HCT116 (cell line): ENCODE data around the gene CLEC17A. TPM values are rescaled to one million over a fixed set of nuclear protein-coding genes. Genes with fewer than 3 reads are reported as not detected.

Experiments
- ATAC-seq: fragments of 200-7000 bp; cut with Tn5 transposase; 2 replicates; pipeline ENCODE4 v1.9.1; 2020; ENCODE audit warnings: mild to moderate bottlenecking, moderate library complexity
- BruUV-seq: library from RNA; stranded (reverse); fragments of 400-500 nt; replicated peaks from 2 replicates; lab custom pipeline; 2021; lab: Mats Ljungman, UMichigan
- CTCF ChIA-PET: fragments of 300-600 bp; sonication (Branson Sonifier 250); formaldehyde crosslinking; loops from one replicate; lab custom pipeline; 2021; ENCODE audit warnings: antibody characterized with exemption; lab: Charles Lee
- POLR2A ChIA-PET: fragments of 300-600, 350-600 bp; sonication (Branson Sonifier 250); formaldehyde crosslinking; loops from one replicate; lab custom pipeline; 2021; ENCODE audit warnings: antibody characterized with exemption; lab: Charles Lee
- RAD21 ChIA-PET, 2 experiments: fragments of 300-600 bp; sonication (Branson Sonifier 250); formaldehyde crosslinking; loops; one replicate each; lab custom pipeline; 2023; ENCODE audit warnings: low total read pairs in 2 of 2; ENCODE audit not compliant: uncharacterized antibody in 2 of 2, unreplicated experiment in 2 of 2, low non-redundant PET in 1 of 2; lab: Charles Lee
- DNase-seq: peaks from one replicate; pipeline ENCODE4 v3.0.0-alpha.2; 2010; ENCODE audit warnings: low read depth, low spot score
- H2AFZ ChIP-seq: fragments of 200-600 bp; shearing (Covaris generic), sonication (generic); 2 replicates; pipeline ENCODE4 v1.6.1; 2017; ENCODE audit warnings: low read depth, mixed run types, mixed read lengths, antibody characterized with exemption, low read length; ENCODE audit not compliant: poor library complexity, severe bottlenecking
- H3K27ac ChIP-seq: 2 replicates; pipeline ENCODE4 v1.5.1; 2012; ENCODE audit warnings: low read depth, low read length
- H3K27me3 ChIP-seq: fragments of 200-600 bp; sonication (generic); 2 replicates; pipeline ENCODE4 v1.6.1; 2016; ENCODE audit warnings: mixed run types, low read length, mixed read lengths; ENCODE audit not compliant: insufficient read depth
- H3K36me3 ChIP-seq, 2 experiments: fragments of 200-500 bp in 1 of 2; fragments of 200-600 bp in 1 of 2; sonication (Bioruptor generic) in 1 of 2; sonication (generic) in 1 of 2; 2 replicates each; pipeline versions ENCODE4 v1.5.1 to v1.6.1; 2014 to 2016; ENCODE audit warnings: low read length in 2 of 2, inconsistent platforms in 1 of 2, mixed read lengths in 1 of 2, mixed run types in 1 of 2; ENCODE audit not compliant: insufficient read depth in 2 of 2, control insufficient read depth in 1 of 2
- H3K4me1 ChIP-seq, 2 experiments: fragments of 200-600 bp in 1 of 2; sonication (generic) in 1 of 2; 2 replicates each; pipeline versions ENCODE4 v1.5.1 to v1.6.1; 2012 to 2017; ENCODE audit warnings: low read length in 2 of 2, inconsistent platforms in 1 of 2, mild to moderate bottlenecking in 1 of 2, mixed read lengths in 1 of 2, mixed run types in 1 of 2, moderate library complexity in 1 of 2; ENCODE audit not compliant: insufficient read depth in 2 of 2, control insufficient read depth in 1 of 2
- H3K4me2 ChIP-seq: fragments of 200-600 bp; sonication (generic); 2 replicates; pipeline ENCODE4 v1.6.1; 2017; ENCODE audit warnings: mixed run types, low read length, mixed read lengths
- H3K4me3 ChIP-seq, 2 experiments: fragments of 200-600 bp in 1 of 2; sonication (generic) in 1 of 2; replicated peaks in 1 of 2; 2 replicates each; pipeline ENCODE4 v1.5.1; 2011 to 2016; ENCODE audit warnings: low read length in 2 of 2, control low read depth in 1 of 2, low read depth in 1 of 2, mild to moderate bottlenecking in 1 of 2, mixed read lengths in 1 of 2, mixed run types in 1 of 2
- H3K79me2 ChIP-seq: fragments of 200-600 bp; sonication (generic); 2 replicates; pipeline ENCODE4 v1.6.1; 2017; ENCODE audit warnings: mild to moderate bottlenecking, mixed run types, low read length, moderate library complexity, mixed read lengths; ENCODE audit not compliant: insufficient read depth
- H3K9ac ChIP-seq: fragments of 200-600 bp; sonication (generic); 2 replicates; pipeline ENCODE4 v1.6.1; 2016; ENCODE audit warnings: low read length, mixed read lengths
- H3K9me2 ChIP-seq: fragments of 200-600 bp; sonication (generic), shearing (Covaris generic); 2 replicates; pipeline ENCODE4 v1.6.1; 2017; ENCODE audit warnings: mixed run types, mild to moderate bottlenecking, moderate library complexity; ENCODE audit not compliant: insufficient read depth
- H3K9me3 ChIP-seq, 2 experiments: fragments of 200-500 bp in 1 of 2; fragments of 200-600 bp in 1 of 2; sonication (Bioruptor generic) in 1 of 2; sonication (generic) in 1 of 2; 2 replicates each; pipeline ENCODE4 v1.6.1; 2014 to 2017; ENCODE audit warnings: low read length in 2 of 2, mixed read lengths in 2 of 2, inconsistent platforms in 1 of 2, low read depth in 1 of 2, mild to moderate bottlenecking in 1 of 2, mixed run types in 1 of 2, moderate library complexity in 1 of 2; ENCODE audit not compliant: control insufficient read depth in 1 of 2, insufficient read depth in 1 of 2
- H4K20me1 ChIP-seq: fragments of 200-600 bp; sonication (generic), shearing (Covaris generic); 2 replicates; pipeline ENCODE4 v1.6.1; 2017; ENCODE audit warnings: mixed run types, mild to moderate bottlenecking, moderate library complexity; ENCODE audit not compliant: insufficient read depth
- ATF3 ChIP-seq: IDR thresholded peaks from 2 replicates; pipeline ENCODE4 v1.6.1; 2012
- CBX3 ChIP-seq: IDR thresholded peaks from 2 replicates; pipeline ENCODE4 v1.6.1; 2012; ENCODE audit warnings: low read depth
- CEBPB ChIP-seq: IDR thresholded peaks from 2 replicates; pipeline ENCODE4 v1.6.1; 2012; ENCODE audit warnings: low read depth
- CTCF ChIP-seq, 3 experiments: fragments of 200-600 bp in 1 of 3; sonication (generic) in 1 of 3; IDR thresholded peaks in 2 of 3; conservative IDR thresholded peaks in 1 of 3; 2 replicates each; pipeline ENCODE4 v1.5.1; 2012 to 2017; ENCODE audit warnings: low read depth in 2 of 3, low read length in 2 of 3, antibody characterized with exemption in 1 of 3, borderline replicate concordance in 1 of 3, control low read depth in 1 of 3, mild to moderate bottlenecking in 1 of 3, mixed read lengths in 1 of 3, mixed run types in 1 of 3, moderate library complexity in 1 of 3; ENCODE audit not compliant: insufficient read depth in 1 of 3
- EGR1 ChIP-seq: IDR thresholded peaks from 2 replicates; pipeline ENCODE4 v1.6.1; 2012; ENCODE audit warnings: low read depth
- EZH2 ChIP-seq: fragments of 200-600 bp; sonication (generic); IDR thresholded peaks from 2 replicates; pipeline ENCODE4 v1.6.1; 2017; ENCODE audit warnings: antibody characterized with exemption, mixed run types
- EZH2phosphoT487 ChIP-seq: fragments of 200-600 bp; IDR thresholded peaks from 2 replicates; pipeline ENCODE4 v1.6.1; 2018; ENCODE audit warnings: antibody characterized with exemption, borderline replicate concordance
- FOSL1 ChIP-seq: IDR thresholded peaks from 2 replicates; pipeline ENCODE4 v1.6.1; 2012; ENCODE audit warnings: low read depth
- JUND ChIP-seq: IDR thresholded peaks from 2 replicates; pipeline ENCODE4 v1.6.1; 2012
- MAX ChIP-seq: IDR thresholded peaks from 2 replicates; pipeline ENCODE4 v1.6.1; 2012
- POLR2A ChIP-seq: IDR thresholded peaks from 2 replicates; pipeline ENCODE4 v1.7.0; 2011; ENCODE audit warnings: borderline replicate concordance; ENCODE audit not compliant: insufficient read depth, insufficient read length; ENCODE audit errors: extremely low read depth
- POLR2AphosphoS5 ChIP-seq: IDR thresholded peaks from 2 replicates; pipeline ENCODE4 v1.6.1; 2011; ENCODE audit warnings: mild to moderate bottlenecking, low read depth, low read length, moderate library complexity
- RAD21 ChIP-seq: IDR thresholded peaks from 2 replicates; pipeline ENCODE4 v1.6.1; 2012; ENCODE audit warnings: low read depth, mild to moderate bottlenecking
- REST ChIP-seq: IDR thresholded peaks from 2 replicates; pipeline ENCODE4 v1.6.1; 2012; ENCODE audit warnings: low read depth
- SP1 ChIP-seq: IDR thresholded peaks from 2 replicates; pipeline ENCODE4 v1.6.1; 2012; ENCODE audit warnings: low read depth
- SRF ChIP-seq: IDR thresholded peaks from 2 replicates; pipeline ENCODE4 v1.6.1; 2012; ENCODE audit warnings: low read depth
- TCF7L2 ChIP-seq: IDR thresholded peaks from 2 replicates; pipeline ENCODE4 v1.7.0; 2011; ENCODE audit warnings: borderline replicate concordance, inconsistent platforms; ENCODE audit not compliant: insufficient read depth, insufficient read length; ENCODE audit errors: extremely low read depth
- YY1 ChIP-seq: IDR thresholded peaks from 2 replicates; pipeline ENCODE4 v1.6.1; 2011; ENCODE audit warnings: low read length, low read depth, moderate library complexity, mild to moderate bottlenecking; ENCODE audit not compliant: insufficient replicate concordance; ENCODE audit errors: extremely low read depth
- ZFX ChIP-seq: fragments of 450-650 bp; IDR thresholded peaks from 2 replicates; pipeline ENCODE4 v1.6.1; 2017
- ZNF274 ChIP-seq: fragments of 200-500 bp; sonication (Bioruptor generic); IDR thresholded peaks from 2 replicates; pipeline ENCODE4 v1.6.1; 2014; ENCODE audit warnings: mild to moderate bottlenecking, low read depth, low read length, inconsistent platforms
- intact Hi-C: fragments of 100-400 bp; cut with micrococcal nuclease; formaldehyde crosslinking; loops from 2 replicates; pipeline ENCODE4 v1.10.0; 2022
- total RNA-seq: library from RNA; stranded (reverse); gene quantifications from one replicate; pipeline ENCODE4 v1.2.1, GENCODE V29; 2021; ENCODE audit not compliant: unreplicated experiment

The CLEC17A gene
- total RNA-seq, 1 experiment from 2014 or later = not detected

- BruUV-seq = no TSS peak
- CTCF ChIA-PET = no interaction called here
- Histone ChIP-seq H4K20me1 (no peaks in the 10 kb centered on the region), H3K9me3 (no peaks in the 10 kb centered on the region), H3K79me2 (peaks cover 57% of the 10 kb centered on the region), H3K4me1 (peaks cover 7 to 19% of the 10 kb centered on the region in 2 experiments; a peak in 3 of 4 replicates), H3K27ac (peak overlapping the region; percentile 37; the same call in 1 of the 2 replicates)
- DNase-seq (no peak), ATAC-seq (no peak)
- TF ChIP-seq YY1 (no peak), MAX (no peak), POLR2AphosphoS5 (no peak), EZH2 (no peak), POLR2A (no peak), EZH2phosphoT487 (no peak), FOSL1 (no peak), SP1 (no peak), EGR1 (no peak), SRF (no peak), CTCF (IDR thresholded peaks at IDR 0.05 in 2 of 3, conservative IDR thresholded peaks at IDR 0.05 in 1 of 3; ENCODE audit: borderline replicate concordance in 1 of 3, insufficient read depth in 1 of 3, low read depth in 2 of 3, low read length in 2 of 3) (no peak), CEBPB (no peak), JUND (no peak), REST (no peak), ATF3 (no peak), RAD21 (no peak), ZNF274 (no peak), TCF7L2 (no peak), CBX3 (no peak), ZFX (no peak)
- TF ChIP-seq, all 23 proteins: peak for 0
- H3K9me2 ChIP-seq = no peaks in the 10 kb centered on the region
- H3K27me3 ChIP-seq = no peaks in the 10 kb centered on the region
- peaks cover 0 to 4% of the 10 kb centered on the region in 2 experiments; a peak in 2 of 4 replicates for H3K36me3 ChIP-seq
- POLR2A ChIA-PET = no interaction called here
- RAD21 ChIA-PET = no interaction called here
- no peak overlapping the region for H3K4me3 ChIP-seq
- H3K4me2 ChIP-seq = no peak overlapping the region
- intact Hi-C loops = no loop called here
- H3K9ac ChIP-seq = no peak overlapping the region
- H2AFZ ChIP-seq = no peak overlapping the region
These were observed 20.0 kb upstream of the CLEC17A start for GRCh38 chr19:14562660-14563589.
